ENCODE measurements around the gene HMOX1. TPM values are rescaled to one million over a fixed set of nuclear protein-coding genes. Genes with fewer than 3 reads are reported as not detected.

HMOX1 gene
- total and polyA plus RNA-seq, 2 of the 13 experiments (the other 11 are each of a cell fraction or from before 2014, with no cell fraction given) = 53.6 to 67.4 TPM

DNA sequence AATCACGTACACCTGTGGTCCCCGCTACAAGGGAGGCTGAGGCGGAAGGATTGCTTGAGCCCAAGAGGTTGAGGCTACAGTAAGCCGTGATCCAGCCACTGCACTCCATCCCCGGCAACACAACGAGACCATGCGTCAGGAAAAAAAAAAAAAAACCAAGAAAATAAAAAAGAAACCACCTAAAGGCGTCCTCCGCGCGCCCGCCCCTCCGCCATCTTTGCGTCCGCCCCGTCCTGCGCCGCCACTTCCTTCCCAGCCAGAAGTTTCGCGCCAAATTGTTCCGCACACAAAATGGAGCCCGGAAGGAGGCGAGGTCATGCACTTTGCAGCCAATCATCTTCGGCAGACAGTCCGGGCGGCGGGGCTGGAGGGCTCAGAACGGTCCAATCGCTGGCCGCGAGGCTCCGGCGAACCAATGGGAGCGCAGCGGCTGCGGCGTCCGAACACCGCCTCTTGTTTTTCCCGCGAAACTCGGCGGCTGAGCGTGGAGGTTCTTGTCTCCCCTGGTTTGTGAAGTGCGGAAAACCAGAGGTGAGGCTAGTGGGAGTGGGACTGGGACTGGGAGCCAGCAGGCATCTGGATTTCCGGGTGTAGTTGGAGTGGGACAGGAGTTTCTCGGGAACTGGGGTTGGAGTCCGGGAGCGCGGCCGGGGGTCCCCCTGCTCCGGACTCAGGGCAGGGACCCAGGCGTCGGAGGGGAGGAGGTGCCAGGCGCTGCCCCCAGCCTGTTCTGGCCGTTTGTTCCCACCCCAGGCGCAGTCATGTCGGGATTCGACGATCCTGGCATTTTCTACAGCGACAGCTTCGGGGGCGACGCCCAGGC lies 19.0 kb downstream of the HMOX1 start, which contains the start of gene MCM5 (continued):
- TF ChIP-seq, protein P1, sequence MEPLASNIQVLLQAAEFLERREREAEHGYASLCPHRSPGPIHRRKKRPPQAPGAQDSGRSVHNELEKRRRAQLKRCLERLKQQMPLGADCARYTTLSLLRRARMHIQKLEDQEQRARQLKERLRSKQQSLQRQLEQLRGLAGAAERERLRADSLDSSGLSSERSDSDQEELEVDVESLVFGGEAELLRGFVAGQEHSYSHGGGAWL (CRISPR knock-in tag; IDR thresholded peaks at IDR 0.05) = no peak
- TF ChIP-seq ZNF883 (CRISPR knock-in tag; IDR thresholded peaks at IDR 0.05; ENCODE audit: not compliant biosample characterization) = peak; percentile 71
- no peak for TF ChIP-seq NPAS2 (CRISPR knock-in tag; IDR thresholded peaks at IDR 0.05; ENCODE audit: borderline replicate concordance)
- TF ChIP-seq, protein P2, sequence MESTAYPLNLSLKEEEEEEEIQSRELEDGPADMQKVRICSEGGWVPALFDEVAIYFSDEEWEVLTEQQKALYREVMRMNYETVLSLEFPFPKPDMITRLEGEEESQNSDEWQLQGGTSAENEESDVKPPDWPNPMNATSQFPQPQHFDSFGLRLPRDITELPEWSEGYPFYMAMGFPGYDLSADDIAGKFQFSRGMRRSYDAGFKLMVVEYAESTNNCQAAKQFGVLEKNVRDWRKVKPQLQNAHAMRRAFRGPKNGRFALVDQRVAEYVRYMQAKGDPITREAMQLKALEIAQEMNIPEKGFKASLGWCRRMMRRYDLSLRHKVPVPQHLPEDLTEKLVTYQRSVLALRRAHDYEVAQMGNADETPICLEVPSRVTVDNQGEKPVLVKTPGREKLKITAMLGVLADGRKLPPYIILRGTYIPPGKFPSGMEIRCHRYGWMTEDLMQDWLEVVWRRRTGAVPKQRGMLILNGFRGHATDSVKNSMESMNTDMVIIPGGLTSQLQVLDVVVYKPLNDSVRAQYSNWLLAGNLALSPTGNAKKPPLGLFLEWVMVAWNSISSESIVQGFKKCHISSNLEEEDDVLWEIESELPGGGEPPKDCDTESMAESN (CRISPR knock-in tag; conservative IDR thresholded peaks at IDR 0.05) = peak; percentile 84; the same call in 1 of the 2 replicates
- TF ChIP-seq, protein P3, sequence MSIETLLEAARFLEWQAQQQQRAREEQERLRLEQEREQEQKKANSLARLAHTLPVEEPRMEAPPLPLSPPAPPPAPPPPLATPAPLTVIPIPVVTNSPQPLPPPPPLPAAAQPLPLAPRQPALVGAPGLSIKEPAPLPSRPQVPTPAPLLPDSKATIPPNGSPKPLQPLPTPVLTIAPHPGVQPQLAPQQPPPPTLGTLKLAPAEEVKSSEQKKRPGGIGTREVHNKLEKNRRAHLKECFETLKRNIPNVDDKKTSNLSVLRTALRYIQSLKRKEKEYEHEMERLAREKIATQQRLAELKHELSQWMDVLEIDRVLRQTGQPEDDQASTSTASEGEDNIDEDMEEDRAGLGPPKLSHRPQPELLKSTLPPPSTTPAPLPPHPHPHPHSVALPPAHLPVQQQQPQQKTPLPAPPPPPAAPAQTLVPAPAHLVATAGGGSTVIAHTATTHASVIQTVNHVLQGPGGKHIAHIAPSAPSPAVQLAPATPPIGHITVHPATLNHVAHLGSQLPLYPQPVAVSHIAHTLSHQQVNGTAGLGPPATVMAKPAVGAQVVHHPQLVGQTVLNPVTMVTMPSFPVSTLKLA (IDR thresholded peaks at IDR 0.05) = no peak; the same call in 1 of the 2 replicates
- 0 out of 2 replicates have a peak, but pooled peaks have one; percentile 36 for TF ChIP-seq SRY (CRISPR knock-in tag; IDR thresholded peaks at IDR 0.05)
- TF ChIP-seq TBX3 (IDR thresholded peaks at IDR 0.05; ENCODE audit: borderline replicate concordance) = no peak
- TF ChIP-seq, protein P4, sequence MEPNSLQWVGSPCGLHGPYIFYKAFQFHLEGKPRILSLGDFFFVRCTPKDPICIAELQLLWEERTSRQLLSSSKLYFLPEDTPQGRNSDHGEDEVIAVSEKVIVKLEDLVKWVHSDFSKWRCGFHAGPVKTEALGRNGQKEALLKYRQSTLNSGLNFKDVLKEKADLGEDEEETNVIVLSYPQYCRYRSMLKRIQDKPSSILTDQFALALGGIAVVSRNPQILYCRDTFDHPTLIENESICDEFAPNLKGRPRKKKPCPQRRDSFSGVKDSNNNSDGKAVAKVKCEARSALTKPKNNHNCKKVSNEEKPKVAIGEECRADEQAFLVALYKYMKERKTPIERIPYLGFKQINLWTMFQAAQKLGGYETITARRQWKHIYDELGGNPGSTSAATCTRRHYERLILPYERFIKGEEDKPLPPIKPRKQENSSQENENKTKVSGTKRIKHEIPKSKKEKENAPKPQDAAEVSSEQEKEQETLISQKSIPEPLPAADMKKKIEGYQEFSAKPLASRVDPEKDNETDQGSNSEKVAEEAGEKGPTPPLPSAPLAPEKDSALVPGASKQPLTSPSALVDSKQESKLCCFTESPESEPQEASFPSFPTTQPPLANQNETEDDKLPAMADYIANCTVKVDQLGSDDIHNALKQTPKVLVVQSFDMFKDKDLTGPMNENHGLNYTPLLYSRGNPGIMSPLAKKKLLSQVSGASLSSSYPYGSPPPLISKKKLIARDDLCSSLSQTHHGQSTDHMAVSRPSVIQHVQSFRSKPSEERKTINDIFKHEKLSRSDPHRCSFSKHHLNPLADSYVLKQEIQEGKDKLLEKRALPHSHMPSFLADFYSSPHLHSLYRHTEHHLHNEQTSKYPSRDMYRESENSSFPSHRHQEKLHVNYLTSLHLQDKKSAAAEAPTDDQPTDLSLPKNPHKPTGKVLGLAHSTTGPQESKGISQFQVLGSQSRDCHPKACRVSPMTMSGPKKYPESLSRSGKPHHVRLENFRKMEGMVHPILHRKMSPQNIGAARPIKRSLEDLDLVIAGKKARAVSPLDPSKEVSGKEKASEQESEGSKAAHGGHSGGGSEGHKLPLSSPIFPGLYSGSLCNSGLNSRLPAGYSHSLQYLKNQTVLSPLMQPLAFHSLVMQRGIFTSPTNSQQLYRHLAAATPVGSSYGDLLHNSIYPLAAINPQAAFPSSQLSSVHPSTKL (CRISPR knock-in tag; IDR thresholded peaks at IDR 0.05) = no peak
- TF ChIP-seq, protein P5, sequence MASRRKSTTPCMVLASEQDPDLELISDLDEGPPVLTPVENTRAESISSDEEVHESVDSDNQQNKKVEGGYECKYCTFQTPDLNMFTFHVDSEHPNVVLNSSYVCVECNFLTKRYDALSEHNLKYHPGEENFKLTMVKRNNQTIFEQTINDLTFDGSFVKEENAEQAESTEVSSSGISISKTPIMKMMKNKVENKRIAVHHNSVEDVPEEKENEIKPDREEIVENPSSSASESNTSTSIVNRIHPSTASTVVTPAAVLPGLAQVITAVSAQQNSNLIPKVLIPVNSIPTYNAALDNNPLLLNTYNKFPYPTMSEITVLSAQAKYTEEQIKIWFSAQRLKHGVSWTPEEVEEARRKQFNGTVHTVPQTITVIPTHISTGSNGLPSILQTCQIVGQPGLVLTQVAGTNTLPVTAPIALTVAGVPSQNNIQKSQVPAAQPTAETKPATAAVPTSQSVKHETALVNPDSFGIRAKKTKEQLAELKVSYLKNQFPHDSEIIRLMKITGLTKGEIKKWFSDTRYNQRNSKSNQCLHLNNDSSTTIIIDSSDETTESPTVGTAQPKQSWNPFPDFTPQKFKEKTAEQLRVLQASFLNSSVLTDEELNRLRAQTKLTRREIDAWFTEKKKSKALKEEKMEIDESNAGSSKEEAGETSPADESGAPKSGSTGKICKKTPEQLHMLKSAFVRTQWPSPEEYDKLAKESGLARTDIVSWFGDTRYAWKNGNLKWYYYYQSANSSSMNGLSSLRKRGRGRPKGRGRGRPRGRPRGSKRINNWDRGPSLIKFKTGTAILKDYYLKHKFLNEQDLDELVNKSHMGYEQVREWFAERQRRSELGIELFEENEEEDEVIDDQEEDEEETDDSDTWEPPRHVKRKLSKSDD (CRISPR knock-in tag; IDR thresholded peaks at IDR 0.05; ENCODE audit: low read depth) = peak; percentile 92
- TF ChIP-seq SP140L (CRISPR knock-in tag; IDR thresholded peaks at IDR 0.05; ENCODE audit: borderline replicate concordance) = no peak; the same call in 1 of the 2 replicates
- no peak for TF ChIP-seq GATA4 (IDR thresholded peaks at IDR 0.05; ENCODE audit: borderline replicate concordance, low read depth)
- TF ChIP-seq ZNF775 (CRISPR knock-in tag; IDR thresholded peaks at IDR 0.05; ENCODE audit: borderline replicate concordance) = no peak
- TF ChIP-seq TBP (CRISPR knock-in tag; IDR thresholded peaks at IDR 0.05) = no peak
